ENCODE data around the gene THG1L.
A peak's percentile ranks its signal among the peaks of the same experiment; 100 is the strongest.

THG1L gene

DNA sequence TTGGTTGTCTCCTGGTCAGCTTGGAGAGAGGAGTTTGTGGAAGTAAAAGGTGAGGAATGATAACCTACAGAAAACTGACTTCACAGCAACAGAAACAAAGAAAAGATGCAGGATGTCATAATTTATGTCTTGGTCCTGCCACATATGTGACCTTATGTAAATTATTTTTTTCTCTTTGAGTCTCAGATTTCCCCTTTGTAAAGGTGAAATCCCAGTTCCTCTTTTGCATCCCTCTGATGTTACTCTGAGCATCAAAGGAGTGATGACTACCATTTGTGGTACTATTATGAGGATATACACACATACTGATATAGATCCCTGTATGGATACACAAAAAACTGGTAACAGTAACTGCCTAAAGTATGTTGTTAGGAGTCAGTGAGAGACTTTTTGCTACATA lies 1.4 kb upstream of the THG1L start:
- DNase-seq = no peak

DNA sequence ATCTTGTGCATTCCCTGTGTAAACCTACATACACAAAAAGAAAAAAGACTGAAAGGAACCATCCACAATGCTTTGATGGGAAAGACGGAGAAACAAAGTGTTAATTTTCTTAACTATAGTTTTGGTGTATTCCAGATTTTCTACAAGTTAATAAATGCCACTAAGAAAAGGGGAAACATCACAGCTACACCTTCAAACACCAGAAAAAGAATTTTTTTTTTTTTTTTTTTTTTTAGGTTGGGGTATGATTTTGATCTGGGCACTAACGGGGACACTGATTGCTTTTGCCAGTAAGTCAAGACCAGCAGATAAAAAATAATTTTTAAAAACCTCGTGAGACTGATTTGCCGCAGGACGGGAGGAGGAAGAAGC lies 334 bp upstream of the THG1L start:
- no peak for DNase-seq

DNA sequence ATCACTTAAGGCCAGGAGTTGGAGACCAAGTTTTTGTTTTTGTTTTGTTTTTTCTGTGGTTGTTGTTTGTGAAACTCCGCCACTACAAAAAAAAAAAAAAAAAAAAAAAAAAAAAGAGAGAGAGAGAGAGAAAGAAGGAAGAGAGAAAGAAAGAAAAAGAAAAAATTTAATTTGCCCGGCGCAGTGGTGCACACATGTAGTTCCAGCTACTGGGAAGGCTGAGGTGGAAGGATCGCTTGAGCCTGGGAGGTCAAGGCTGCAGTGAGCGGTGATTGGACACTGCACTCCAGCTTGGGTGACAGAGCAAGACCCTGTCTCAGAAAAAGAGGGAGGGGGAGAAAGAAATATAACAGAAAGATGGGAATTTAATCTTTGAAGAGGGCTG lies 902 bp downstream of the THG1L start:
- DNase-seq = no peak

DNA sequence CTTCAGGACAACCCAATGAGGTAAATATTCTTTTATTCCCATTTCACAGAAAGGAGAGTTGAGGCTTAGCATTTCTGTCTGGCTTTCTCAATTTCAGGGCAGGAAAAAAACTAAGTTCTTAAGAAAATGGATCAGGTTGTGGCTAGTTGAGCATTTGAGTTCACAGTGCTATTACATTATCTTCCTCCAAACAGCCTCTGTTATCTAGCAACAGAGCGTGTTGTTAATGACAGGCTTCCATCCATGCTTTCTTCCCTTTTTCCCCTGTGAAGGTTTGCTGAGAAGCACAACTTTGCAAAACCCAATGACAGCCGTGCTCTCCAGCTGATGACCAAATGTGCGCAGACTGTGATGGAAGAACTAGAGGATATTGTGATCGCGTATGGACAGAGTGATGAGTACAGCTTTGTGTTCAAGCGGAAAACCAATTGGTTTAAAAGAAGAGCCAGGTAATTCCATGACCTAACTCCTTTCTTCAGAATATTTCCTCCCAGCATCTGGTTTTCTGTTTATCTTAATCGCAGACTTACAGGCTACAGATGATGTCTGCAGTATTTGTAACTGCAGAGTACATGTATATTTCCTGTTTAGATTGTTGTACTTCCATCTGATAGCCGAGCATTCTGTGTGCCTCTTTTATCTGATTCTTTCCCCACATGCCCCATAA lies 1.5 kb downstream of the THG1L start:
- DNase-seq = no peak

DNA sequence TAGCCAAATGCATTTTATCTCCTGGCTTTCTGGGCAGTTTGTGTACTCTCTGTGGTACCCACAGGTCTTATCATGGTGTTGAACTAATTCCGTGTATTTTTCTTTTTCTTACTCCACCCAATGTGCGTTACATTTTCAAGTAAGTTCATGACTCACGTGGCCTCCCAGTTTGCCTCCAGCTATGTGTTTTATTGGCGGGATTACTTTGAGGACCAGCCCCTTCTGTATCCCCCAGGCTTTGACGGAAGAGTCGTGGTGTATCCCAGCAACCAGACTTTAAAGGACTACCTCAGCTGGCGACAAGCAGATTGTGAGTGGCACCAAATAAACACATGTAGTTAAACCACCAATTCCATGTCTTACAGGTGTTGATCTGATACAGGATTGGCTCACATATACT lies 3.2 kb downstream of the THG1L start:
- DNase-seq = no peak

DNA sequence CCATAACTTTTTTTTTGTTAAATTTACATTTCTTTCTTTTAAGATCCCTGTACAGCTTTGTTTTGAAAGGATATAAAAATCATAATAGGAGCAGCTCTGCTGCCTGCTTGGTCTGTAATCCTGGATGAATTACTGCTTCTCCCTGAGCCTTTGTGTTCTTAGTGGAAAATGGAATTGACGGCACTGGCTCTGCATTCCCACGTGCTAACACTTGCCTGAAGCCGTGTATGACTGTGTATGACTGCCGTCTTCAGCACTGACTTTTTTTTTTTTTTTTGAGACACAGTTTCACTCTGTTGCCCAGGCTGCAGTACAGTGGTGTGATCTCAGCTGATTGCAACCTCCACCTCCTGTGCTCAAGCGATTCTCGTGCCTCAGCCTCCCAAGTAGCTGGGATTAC lies 4.8 kb downstream of the THG1L start:
- no peak for DNase-seq

DNA sequence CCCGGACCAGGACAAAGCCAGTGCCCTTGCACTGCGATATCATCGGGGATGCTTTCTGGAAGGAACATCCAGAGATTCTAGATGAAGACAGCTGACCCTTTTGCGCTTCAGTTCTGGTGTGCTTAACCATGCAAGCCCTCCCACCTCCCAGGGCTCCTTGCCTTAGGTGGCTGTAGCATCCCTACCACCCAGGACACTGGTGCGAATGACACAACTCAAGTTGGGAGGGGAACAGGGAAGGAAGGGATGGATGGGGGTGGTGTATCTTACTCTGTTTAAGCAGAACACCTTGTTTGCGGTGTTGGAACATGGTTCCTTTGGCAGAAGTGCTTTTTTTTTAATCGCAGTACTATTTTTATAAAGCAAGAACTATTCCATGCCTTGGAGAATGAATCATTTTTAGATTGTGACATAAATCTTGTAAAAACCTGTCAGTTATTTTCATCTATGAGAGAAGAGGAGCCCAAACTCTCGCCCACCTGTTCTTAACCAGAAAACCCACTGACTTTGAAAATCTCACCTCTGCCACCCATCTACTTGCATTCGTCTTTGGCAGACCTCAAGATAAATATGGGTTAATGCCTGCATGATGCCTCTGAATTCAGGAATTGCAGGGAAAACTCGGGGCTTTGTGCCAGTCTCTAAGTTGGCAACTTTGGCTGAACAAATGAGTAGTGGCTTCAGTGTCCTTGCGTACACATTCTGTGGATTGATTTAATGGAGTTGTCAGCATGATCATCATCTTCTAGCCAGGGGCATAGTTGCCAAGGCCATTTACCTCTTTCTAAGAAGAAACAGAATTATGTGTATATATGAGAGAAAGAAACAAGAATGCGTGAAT lies 8.4 kb downstream of the THG1L start:
- no peak for DNase-seq

DNA sequence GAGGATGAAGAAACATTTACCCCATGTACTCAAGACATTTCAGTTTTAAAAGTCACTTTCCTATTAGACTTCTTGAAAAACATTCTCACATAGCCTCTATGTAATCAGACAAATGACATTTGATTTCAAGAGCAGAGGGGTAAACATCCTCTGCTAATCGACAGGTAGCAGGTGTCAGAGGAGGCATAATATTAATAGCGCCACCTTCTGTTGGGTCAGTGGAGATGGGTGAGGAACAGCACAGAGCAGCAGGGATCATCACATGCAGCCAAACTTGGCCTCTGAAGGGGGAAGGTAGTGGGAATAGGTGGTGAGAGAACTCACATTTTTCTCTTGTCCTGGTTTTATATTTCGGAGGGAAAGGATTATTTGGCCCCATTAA lies 9.0 kb downstream of the THG1L start:
- DNase-seq = peak; percentile 9

DNA sequence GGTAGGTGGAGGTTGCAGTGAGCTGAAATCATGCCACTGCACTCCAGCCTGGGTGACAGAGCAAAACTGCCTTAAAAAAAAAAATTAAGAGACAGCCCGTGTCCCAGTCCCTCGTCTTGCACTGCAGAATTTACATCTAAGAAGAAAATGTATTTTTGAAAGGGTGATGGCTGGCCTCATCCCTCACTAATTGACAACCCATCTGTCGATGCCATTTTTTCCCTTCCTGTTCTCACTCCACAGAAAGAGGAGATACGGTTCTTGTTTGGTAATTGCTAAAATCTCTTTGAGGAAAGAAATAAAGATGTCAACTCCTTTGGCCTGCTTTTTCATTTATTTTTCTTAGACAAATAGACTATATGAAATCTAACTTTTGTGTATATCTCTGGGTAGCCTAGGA lies 9.9 kb downstream of the THG1L start:
- no peak for DNase-seq

DNA sequence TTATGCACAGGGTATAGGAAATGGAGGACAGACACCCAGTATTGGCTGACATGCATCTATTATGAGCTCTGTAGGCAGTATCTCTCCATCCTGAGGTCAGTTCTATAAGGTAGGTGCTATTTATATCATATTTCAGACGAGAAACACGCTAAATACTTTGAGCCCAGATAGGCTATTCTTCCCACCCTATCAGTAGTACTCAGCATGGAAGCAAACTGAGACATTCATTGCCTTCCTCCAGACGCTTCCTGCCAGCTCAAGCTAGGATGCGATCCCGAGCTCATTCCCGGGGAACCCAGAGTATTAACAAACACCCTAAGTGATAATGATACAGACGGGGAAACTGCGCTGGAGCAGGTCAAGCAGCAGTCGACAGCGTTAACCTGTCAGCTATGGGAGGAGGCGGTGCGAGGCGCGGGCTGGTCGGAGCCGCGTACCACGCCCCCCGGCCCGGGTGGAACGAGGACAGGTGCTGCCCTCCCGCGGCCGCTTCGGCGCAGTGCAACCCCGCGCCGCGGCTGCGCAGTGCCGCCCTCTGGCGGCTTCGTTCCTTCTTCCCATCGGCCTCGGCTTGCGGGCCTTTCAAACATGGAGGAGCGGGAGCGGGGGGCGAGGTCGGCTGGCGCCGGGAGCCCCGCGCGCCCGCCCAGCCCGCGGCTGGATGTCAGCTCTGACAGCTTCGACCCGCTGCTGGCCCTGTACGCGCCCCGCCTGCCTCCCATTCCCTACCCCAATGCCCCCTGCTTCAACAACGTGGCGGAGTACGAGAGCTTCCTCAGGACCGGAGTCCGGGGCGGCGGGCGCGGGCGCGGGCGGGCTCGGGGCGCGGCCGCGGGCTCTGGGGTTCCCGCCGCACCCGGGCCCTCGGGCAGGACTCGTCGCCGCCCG lies 12.2 kb downstream of the THG1L start, which contains the start of gene LSM11:
LSM11 (plus strand) TSS at position 550 of the 888 bp plus-strand sequence; CDS start at position 589, 39 bp downstream.
- DNase-seq = peak; percentile 78

DNA sequence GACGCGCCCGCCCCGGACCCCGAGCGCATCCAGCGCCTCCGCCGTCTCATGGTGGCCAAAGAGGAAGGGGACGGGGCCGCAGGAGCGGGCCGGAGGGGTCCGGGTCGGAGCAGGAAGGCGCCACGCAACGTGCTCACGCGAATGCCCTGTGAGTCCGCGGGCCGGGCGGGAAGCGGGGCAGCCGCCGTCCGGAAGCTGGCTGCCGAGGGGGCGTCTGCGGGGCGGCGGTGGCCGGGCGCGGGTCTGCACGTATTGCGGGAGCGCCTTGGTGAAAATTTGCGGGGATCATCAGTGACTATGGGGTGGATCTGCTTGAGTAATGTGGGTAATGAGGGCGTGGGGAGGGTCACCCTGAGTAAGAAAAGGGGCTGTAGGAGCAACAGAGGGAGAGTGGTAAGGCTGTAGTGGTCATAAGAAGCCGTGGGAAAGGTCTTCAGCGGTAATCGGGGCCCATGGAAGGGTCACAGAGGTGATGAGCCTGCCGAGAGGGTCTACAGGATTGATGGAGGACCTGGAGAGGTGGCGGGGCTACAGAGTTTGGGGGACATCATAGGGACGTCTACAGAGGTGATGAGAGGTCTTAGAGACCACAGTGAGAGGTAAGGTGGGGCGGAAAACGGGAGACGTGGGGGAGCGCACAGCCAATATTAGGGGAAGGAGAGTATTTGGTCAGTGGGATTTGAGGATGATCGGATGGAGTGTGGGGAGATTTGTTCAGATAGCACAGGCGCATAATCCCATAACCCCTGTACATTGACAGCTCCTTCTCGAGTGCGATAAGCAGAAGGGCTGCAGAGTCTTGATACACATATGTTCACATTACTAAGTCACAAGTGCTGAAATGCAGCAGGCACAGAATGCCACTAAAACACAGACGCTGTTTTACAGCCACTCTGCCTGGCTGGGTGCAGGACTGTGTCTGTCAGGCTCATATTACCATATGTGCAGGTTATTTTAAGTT lies 13.1 kb downstream of the THG1L start:
- DNase-seq = peak; percentile 12

DNA sequence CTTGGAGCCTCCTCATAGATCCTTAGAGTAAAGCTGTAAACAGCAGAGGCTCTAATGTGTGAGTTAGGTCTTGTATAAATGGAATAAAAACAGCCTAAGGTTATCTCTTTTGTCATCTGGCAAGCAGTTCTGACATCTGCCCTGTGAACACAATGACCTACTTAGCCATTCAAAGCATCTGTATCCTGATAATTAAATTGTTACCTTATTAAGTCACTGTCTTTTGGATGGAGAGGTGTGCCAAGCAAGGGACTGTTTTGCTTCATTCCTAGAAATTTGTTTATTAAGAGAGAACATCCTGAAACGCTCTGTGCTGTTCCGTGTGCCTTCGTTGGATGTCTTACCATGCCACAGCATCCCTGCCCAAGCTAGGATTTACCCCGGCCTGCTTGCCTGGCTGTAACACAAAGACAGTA lies 13.8 kb downstream of the THG1L start:
- no peak for DNase-seq

DNA sequence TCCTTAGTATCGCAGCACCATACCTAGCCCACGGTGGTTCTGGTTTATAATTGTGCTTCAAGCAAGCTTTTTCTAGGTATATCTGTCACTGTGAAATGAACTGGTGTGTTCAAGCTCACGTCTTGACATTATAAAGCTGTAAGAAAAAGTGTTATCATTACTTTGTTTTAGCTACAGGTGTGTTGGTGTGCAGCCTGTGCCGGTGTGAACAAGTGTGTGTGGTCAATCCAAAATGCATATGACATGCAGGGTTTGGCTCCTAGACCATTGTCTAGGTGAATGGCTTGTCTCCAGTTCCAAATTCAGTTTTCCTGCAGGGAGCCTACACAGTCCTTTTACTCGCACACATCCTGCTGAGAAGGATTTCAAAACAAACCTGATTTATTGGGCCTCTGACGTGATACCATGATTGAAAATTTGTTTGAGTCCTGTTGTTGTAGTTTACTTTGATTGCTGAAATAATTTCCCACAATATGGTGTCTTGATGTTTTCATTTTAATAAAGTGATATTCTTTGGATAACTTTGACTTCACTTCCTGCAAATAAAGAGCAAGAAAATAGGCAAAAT lies 16.0 kb downstream of the THG1L start:
- no peak for DNase-seq

DNA sequence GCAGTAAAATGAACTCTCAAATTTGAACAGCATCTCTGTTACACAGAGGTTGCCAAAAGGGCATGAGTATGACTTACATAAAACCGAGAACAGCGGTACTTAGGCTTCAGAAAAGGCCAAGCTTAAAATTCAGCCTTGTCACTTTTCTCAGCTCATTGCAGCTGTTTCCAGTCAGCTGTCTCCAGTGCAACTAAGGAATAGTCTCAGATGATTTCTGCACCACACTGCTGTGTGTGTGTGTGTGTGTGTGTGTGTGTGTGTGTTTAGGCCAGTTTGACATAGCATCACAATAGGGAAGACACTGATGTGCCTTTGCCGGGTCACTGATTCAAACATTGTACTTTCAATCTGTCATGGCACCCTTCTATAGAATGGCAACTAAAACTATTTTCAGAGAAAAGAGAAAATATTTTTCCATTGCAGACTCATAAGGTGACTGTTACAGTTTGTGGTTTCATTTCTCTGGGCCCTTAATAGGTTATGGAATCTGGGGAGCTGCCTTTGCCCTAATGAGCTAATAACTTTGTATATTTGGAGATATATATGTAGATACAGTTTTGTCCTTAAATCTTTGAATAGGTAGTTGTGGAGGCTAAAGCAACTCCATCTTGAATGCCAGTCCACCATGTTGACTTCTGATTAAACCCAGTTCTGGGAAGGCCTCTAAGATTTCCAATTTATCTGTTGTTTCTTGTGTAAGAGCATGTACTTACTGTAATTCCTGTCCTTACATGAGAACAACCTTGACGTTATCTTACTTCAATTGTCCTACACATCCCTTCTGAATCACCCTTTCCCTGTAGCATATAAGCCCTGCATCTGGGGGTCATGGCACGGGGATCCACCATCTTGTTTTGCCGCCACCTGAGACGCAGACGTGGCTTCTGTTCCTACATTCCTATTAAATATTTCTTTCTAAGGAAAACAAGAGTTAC lies 16.8 kb downstream of the THG1L start:
- DNase-seq = no peak

DNA sequence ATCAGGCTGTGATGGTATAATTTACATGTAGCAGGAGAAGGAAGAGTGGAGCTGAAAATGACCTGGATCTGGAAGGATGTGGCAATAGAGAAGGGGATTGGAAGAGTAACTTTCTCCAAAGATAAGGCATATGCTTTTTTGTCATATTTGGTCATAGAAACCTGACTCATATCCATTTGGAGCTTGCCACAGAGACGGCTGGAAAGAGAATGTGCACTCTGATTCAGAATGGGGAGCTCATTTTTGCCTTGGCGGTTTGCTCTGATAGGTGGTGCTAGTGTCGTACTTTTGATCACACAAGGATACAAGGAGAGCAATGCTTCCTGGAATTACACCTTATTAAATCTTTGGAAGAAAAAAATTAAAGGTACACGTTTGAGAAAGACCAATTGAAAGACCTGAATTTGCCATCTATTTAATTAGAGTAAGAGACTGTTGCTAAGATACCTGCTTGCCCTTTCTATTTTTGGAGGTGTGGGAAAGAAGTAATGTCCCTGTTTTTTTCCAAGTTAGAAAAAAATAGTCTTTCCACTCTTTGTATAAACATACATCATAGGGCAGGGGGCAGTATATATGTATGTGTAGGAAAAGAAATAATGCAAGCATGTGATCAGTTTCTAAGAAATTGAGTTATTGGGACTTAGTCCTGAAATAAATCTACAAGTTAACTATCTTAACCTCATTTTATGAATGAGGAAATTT lies 17.7 kb downstream of the THG1L start:
- DNase-seq = no peak

DNA sequence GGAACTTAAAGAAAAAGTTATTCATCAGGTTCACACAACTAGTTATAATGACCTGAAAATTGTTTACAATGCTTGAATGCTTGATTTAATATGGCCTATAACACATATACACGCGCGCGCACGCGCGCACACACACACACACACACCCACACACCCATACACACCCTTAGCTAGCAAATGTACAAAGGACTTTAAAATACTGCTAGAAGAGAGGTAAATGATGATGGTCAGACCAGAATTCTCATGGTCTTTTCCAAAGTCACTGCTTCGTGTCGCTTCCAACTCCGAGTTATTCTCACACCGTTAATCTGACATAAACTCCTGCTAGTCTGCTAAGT lies 18.2 kb downstream of the THG1L start:
- no peak for DNase-seq

DNA sequence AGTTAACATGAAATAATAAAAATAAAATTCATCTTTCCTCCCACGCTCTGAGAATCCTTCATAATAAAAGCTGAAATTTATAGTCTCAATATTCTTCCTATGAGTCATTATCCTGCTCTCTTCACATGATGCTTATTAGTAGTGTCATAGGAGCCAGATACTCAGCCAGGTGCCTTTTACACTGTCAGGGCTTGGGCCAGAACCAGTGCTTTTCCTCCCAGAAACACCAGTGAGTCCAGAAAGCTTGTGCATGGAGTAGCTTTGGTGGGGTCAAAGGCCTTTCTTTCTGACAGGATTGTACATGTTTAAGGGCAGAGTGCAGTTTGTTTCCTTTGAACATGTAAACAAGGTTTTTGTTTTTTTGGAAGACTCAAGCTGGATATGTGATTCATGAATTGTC lies 19.1 kb downstream of the THG1L start:
- no peak for DNase-seq

DNA sequence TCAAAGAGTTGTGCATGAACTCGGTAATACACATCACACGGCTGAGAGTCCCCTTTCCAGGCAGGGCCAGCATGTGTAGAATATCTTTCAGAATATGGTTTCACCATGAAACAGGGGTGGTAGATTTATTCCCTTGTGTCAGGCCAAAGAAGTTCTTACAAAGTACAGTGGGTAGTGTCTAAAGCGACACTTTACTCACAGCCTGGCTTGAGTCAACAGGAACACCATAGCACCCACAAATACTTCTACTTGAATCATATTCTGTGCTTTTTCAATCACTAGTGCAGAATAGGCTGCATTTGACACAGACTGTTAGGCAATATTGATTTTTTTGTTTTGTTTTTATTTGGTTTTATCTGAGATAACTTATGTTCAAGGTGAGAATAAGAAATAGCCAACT lies 24.9 kb downstream of the THG1L start:
- no peak for DNase-seq

DNA sequence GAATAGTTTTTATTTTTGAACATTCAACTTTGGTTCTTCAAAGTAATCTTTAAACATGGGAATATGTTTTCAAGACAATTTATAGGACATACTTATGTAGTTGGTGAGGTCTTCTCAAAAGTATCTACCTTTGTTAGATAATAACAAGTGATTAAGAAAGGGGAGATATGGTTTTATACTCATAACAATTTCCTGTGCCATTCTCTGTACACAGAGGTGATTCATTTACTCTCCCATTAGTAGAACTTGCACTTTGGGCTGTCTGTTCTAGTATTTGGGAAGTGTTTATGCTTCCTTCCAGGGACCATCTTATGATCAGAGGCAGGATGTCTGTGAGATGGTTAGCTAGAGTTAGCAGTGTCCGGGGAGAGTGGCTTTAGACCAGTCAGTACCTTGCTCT lies 27.5 kb downstream of the THG1L start:
- no peak for DNase-seq

All from inflammatory macrophage treated with lipopolysaccharide for 4 hours (primary cell).